ENCODE results near the gene ADAMTS12. TPM values are rescaled to one million over a fixed set of nuclear protein-coding genes. Genes with fewer than 3 reads are reported as not detected.
"Not testable (repeated sequence)": the region's sequence is repeated elsewhere in the genome, so short reads cannot be mapped to it uniquely, and the experiment has no call there.

Gene ADAMTS12
- total RNA-seq, 1 donor from 2014 or later, result 32.1 TPM

DNA sequence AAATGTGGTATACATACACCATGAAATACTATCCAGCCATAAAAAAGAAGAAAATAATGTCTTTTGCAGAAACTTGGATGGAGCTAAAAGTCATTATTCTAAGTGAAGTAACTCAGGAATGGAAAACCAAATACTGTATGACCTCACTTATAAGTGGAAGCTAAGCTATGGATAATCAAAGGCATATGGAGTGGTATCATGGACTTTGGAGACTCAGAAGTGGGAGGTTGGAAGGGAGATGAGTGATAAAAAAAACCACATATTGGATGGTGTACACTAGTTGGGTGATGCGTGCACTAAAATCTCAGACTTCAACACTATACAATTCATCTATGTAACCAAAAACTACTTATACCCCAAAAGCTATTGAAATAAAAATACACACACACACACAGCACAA, 24.5 kb downstream of the ADAMTS12 start:
- no peak overlapping the region for H3K4me3 Mint-ChIP-seq
- H3K27ac Mint-ChIP-seq, result no peak overlapping the region
- peaks cover 19% of the 10 kb centered on the region for H3K36me3 Mint-ChIP-seq
- H3K9me3 Mint-ChIP-seq, result peaks cover 5% of the 10 kb centered on the region
- H3K4me1 Mint-ChIP-seq (ENCODE audit: unreplicated experiment), result no peaks in the 10 kb centered on the region
- no peak for DNase-seq (ENCODE audit: extremely low spot score, unreplicated experiment)
- TF ChIP-seq CTCF (conservative IDR thresholded peaks at IDR 0.05), result no peak
- H3K27me3 Mint-ChIP-seq, result no peaks in the 10 kb centered on the region

DNA sequence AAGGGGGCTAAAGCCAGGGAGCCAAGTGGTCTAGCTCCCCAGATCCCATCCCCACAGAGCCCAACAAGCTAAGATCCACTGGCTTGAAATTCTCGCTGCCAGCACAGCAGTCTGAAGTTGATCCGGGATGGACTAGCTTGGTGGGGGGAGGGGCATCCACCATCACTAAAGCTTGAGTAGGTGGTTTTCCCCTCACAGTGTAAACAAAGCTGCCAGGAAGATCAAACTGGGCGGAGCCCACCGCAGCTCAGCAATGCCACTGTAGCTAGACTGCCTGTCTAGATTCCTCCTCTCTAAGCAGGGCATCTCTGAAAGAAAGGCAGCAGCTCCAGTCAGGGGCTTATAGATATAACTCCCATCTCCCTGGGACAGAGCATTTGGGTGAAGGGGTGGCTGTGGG, 32.6 kb downstream of the ADAMTS12 start:
- DNase-seq (ENCODE audit: extremely low spot score, unreplicated experiment); H3K4me3 Mint-ChIP-seq; H3K36me3 Mint-ChIP-seq: not testable (repeated sequence)

GRCh38 chr5:33857037-33857436, 34.8 kb downstream of the ADAMTS12 start:
- Mint-ChIP-seq H3K27ac (no peak overlapping the region), H3K4me3 (no peak overlapping the region), H3K36me3 (peaks cover 4% of the 10 kb centered on the region), H3K4me1 (ENCODE audit: unreplicated experiment) (peaks cover 20% of the 10 kb centered on the region), H3K27me3 (no peaks in the 10 kb centered on the region), H3K9me3 (peaks cover 5% of the 10 kb centered on the region)
- DNase-seq (ENCODE audit: extremely low spot score, unreplicated experiment), result no peak
- no peak for TF ChIP-seq CTCF (conservative IDR thresholded peaks at IDR 0.05)

More for the DNA sequence above, 32.6 kb downstream of the ADAMTS12 start:
- peaks cover 11% of the 10 kb centered on the region for H3K4me1 Mint-ChIP-seq (ENCODE audit: unreplicated experiment)
- not testable (repeated sequence) for H3K27me3 Mint-ChIP-seq, H3K9me3 Mint-ChIP-seq, H3K27ac Mint-ChIP-seq

GRCh38 chr5:33855396-33855795, 36.4 kb downstream of the ADAMTS12 start:
- no peaks in the 10 kb centered on the region for H3K36me3 Mint-ChIP-seq
- no peak for DNase-seq (ENCODE audit: extremely low spot score, unreplicated experiment)
- H3K9me3 Mint-ChIP-seq, result peaks cover 5% of the 10 kb centered on the region
- no peak for TF ChIP-seq CTCF (conservative IDR thresholded peaks at IDR 0.05)
- H3K27me3 Mint-ChIP-seq, result no peaks in the 10 kb centered on the region
- H3K27ac Mint-ChIP-seq, result no peak overlapping the region
- no peak overlapping the region for H3K4me3 Mint-ChIP-seq
- H3K4me1 Mint-ChIP-seq (ENCODE audit: unreplicated experiment), result peaks cover 20% of the 10 kb centered on the region

DNA sequence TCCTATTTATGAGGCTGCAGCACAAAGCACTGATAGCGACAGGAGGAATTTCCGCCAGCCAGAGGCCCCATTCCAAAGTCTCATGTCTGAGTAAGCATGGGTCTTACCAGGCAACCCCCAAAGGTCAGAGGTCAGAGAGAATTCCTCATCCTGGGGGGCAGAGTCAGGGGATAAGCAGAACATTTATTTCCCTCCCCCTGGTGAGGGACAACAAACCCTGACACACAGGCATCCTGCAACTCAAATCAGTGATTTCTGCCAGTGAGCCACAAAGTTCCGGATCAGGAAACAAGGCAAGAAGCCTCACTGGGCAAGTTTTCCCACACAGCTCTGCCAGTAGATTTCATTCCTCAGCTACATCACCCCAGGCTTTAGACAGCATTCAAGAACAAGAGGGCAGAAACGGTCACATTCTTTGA, 37.0 kb downstream of the ADAMTS12 start:
- H3K4me1 Mint-ChIP-seq (ENCODE audit: unreplicated experiment), result peaks cover 20% of the 10 kb centered on the region
- no peak for TF ChIP-seq CTCF (conservative IDR thresholded peaks at IDR 0.05)
- H3K27ac Mint-ChIP-seq, result no peak overlapping the region
- no peaks in the 10 kb centered on the region for H3K27me3 Mint-ChIP-seq
- no peak overlapping the region for H3K4me3 Mint-ChIP-seq
- H3K36me3 Mint-ChIP-seq, result no peaks in the 10 kb centered on the region
- DNase-seq (ENCODE audit: extremely low spot score, unreplicated experiment), result no peak
- H3K9me3 Mint-ChIP-seq, result no peaks in the 10 kb centered on the region

GRCh38 chr5:33852837-33853236, 39.0 kb downstream of the ADAMTS12 start:
- no peak overlapping the region for H3K4me3 Mint-ChIP-seq
- peaks cover 20% of the 10 kb centered on the region for H3K4me1 Mint-ChIP-seq (ENCODE audit: unreplicated experiment)
- TF ChIP-seq CTCF (conservative IDR thresholded peaks at IDR 0.05), result no peak
- H3K27ac Mint-ChIP-seq, result no peak overlapping the region
- no peaks in the 10 kb centered on the region for H3K27me3 Mint-ChIP-seq
- H3K9me3 Mint-ChIP-seq, result no peaks in the 10 kb centered on the region
- no peak for DNase-seq (ENCODE audit: extremely low spot score, unreplicated experiment)
- H3K36me3 Mint-ChIP-seq, result no peaks in the 10 kb centered on the region

All from type B pancreatic cell (in vitro differentiated cells).